MG63 (cell line): ENCODE measurements around the gene PLAAT4. TPM values are rescaled to one million over a fixed set of nuclear protein-coding genes. Genes with fewer than 3 reads are reported as not detected.
"Not testable (repeated sequence)": the region's sequence is repeated elsewhere in the genome, so short reads cannot be mapped to it uniquely, and the experiment has no call there.

Experiments used
- DNase-seq: peaks from one replicate; pipeline ENCODE4 v3.0.0-alpha.2; 2020
- H3K27me3 ChIP-seq: fragments of 250-450 bp; sonication (Bioruptor Pico); 2 replicates; pipeline ENCODE4 v1.5.1; 2020; ENCODE audit warnings: mild to moderate bottlenecking, moderate library complexity
- H3K36me3 ChIP-seq: fragments of 250-450 bp; sonication (Bioruptor Pico); 2 replicates; pipeline ENCODE4 v1.5.1; 2020; ENCODE audit warnings: mild to moderate bottlenecking, moderate library complexity
- H3K4me3 ChIP-seq: fragments of 250-450 bp; sonication (Bioruptor Pico); 2 replicates; pipeline ENCODE4 v1.5.1; 2020; ENCODE audit warnings: mild to moderate bottlenecking, moderate library complexity
- H3K9me3 ChIP-seq: fragments of 250-450 bp; sonication (Bioruptor Pico); 2 replicates; pipeline ENCODE4 v1.5.1; 2020; ENCODE audit warnings: mild to moderate bottlenecking, moderate library complexity
- total RNA-seq: library from RNA; depleted of rRNA; stranded (reverse); fragments of >200 nt; shearing (Covaris generic); gene quantifications from 2 replicates; pipeline ENCODE4 v1.2.3, GENCODE V29; 2014; ENCODE audit warnings: low replicate concordance

PLAAT4 gene
- total RNA-seq, 1 experiment from 2014 or later, result 33.9 TPM

- no peaks in the 10 kb centered on the region for H3K9me3 ChIP-seq
- no peak for DNase-seq
- H3K36me3 ChIP-seq, result no peaks in the 10 kb centered on the region
- no peaks in the 10 kb centered on the region for H3K27me3 ChIP-seq
- H3K4me3 ChIP-seq, result no peak overlapping the region
Observed at GRCh38 chr11:63506876-63507275, 29.7 kb upstream of the PLAAT4 start.

- H3K27me3 ChIP-seq, result no peaks in the 10 kb centered on the region
- no peak for DNase-seq
- no peak overlapping the region for H3K4me3 ChIP-seq
- no peaks in the 10 kb centered on the region for H3K36me3 ChIP-seq
- no peaks in the 10 kb centered on the region for H3K9me3 ChIP-seq
Observed at GRCh38 chr11:63507511-63507910, 29.1 kb upstream of the PLAAT4 start.

- H3K36me3 ChIP-seq, result no peaks in the 10 kb centered on the region
Observed at GRCh38 chr11:63508009-63508408, 28.6 kb upstream of the PLAAT4 start.

GRCh38 chr11:63508745-63509144 lies 27.9 kb upstream of the PLAAT4 start:
- H3K9me3 ChIP-seq, result no peaks in the 10 kb centered on the region
- no peak overlapping the region for H3K4me3 ChIP-seq
- no peaks in the 10 kb centered on the region for H3K27me3 ChIP-seq
- H3K36me3 ChIP-seq, result no peaks in the 10 kb centered on the region
- DNase-seq, result no peak

More at GRCh38 chr11:63508009-63508408, 28.6 kb upstream of the PLAAT4 start:
- DNase-seq, result no peak
- no peaks in the 10 kb centered on the region for H3K9me3 ChIP-seq
- H3K4me3 ChIP-seq, result no peak overlapping the region
- H3K27me3 ChIP-seq, result no peaks in the 10 kb centered on the region

- DNase-seq, result peak; percentile 83
- H3K27me3 ChIP-seq, result no peaks in the 10 kb centered on the region
- H3K9me3 ChIP-seq, result no peaks in the 10 kb centered on the region
- H3K4me3 ChIP-seq, result no peak overlapping the region
- no peaks in the 10 kb centered on the region for H3K36me3 ChIP-seq
Observed at GRCh38 chr11:63510360-63511047, 26.1 kb upstream of the PLAAT4 start.

DNA sequence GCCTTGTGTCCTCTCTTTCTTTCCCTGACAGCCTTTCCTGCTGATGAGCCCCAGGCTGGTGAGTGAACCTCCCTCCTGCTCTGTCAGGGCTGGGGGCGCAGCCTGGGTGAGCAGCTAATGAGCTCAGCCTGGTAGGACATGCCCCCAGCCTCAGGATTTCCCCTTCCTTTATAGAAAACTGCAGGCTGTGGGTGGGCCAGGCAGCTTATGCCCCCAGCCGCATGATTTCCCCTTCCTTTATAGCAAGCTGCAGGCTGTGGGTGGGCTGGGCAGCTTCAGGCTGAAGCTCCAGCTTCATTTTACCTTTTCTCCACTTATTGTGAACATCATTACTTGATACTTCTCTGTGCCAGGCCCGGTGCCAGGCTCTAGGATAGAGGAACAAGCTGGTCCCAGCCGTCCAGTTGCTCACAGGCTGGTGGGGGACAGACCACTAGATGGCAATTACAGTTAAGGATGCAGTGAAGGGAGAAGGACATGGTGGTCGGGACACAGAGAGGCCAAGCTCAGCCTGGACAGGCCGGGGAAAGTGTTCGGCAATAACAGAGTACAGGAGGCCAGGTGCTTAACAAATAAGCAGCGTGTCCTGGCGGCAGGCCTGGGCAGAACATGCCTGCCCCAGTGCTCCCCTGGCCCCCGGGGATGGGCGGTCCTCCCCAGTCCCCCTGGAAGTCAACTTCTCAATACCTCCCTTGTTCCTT lies 25.4 kb upstream of the PLAAT4 start:
- no peaks in the 10 kb centered on the region for H3K27me3 ChIP-seq

DNA sequence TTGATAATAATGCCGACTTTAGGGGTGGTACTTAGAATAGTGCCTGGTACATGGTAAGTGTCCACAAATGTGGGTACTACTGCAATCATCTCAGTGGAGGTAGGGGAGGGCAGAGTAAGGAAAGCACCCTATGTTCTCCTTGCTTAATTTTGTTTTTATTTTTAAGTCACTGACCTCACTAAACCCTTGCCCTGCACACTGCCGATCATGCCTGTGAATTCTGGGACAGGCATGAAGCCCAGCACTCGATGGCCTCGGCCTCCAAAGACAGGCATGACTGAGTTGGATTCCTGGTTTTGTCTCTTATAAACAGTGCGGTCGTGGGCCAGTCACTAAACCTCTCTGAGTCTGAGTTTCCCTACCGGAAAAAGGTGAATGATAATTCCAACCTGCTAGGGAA lies 23.8 kb upstream of the PLAAT4 start:
- DNase-seq, result no peak
- Histone ChIP-seq H3K36me3 (no peaks in the 10 kb centered on the region), H3K4me3 (no peak overlapping the region), H3K9me3 (no peaks in the 10 kb centered on the region), H3K27me3 (no peaks in the 10 kb centered on the region)

More for the DNA sequence above, 25.4 kb upstream of the PLAAT4 start:
- DNase-seq, result no peak
- no peak overlapping the region for H3K4me3 ChIP-seq
- no peaks in the 10 kb centered on the region for H3K36me3 ChIP-seq
- no peaks in the 10 kb centered on the region for H3K9me3 ChIP-seq

DNA sequence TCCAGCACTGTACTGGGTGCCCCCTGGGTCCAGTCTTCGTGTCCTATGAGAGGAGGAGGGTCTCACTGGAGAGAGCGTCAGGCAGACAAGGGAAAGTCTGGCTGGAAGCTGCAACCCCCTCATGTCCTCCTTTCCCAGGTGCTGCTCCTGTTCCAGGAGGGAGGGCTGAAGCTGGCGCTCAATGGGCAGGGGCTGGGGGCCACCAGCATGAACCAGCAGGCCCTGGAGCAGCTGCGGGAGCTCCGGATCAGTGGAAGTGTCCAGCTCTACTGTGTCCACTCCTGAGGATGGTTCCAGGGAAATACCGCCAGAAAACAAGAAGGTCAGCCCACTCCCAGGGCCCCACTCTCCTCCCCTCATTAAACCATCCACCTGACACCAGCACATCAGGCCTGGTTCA lies 20.5 kb upstream of the PLAAT4 start:
- no peak for DNase-seq
- Histone ChIP-seq H3K4me3 (no peak overlapping the region), H3K36me3 (no peaks in the 10 kb centered on the region), H3K27me3 (no peaks in the 10 kb centered on the region), H3K9me3 (no peaks in the 10 kb centered on the region)

GRCh38 chr11:63517156-63517555 lies 19.5 kb upstream of the PLAAT4 start:
- Histone ChIP-seq H3K36me3 (no peaks in the 10 kb centered on the region), H3K27me3 (no peaks in the 10 kb centered on the region), H3K4me3 (no peak overlapping the region), H3K9me3 (no peaks in the 10 kb centered on the region)
- no peak for DNase-seq

DNA sequence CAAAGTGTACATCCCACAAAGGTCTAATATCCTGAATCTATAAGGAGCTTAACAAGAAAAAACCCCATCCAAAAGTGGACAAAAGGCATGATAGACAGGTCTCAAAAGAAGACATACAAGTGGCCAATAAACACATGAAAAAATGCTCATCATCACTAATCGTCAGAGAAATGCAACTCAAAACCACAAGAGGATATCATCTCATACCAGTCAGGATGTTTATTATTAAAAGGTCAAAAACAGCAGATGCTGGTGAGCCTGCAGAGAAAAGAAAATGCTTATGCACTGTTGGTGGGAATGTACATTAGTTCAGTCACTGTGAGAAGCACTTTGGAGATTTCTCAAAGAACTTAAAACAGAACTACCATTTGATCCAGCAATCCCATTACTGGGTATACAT lies 18.1 kb upstream of the PLAAT4 start:
- no peak for DNase-seq
- Histone ChIP-seq H3K9me3 (no peaks in the 10 kb centered on the region), H3K27me3 (no peaks in the 10 kb centered on the region), H3K4me3 (no peak overlapping the region), H3K36me3 (no peaks in the 10 kb centered on the region)

- Histone ChIP-seq H3K9me3 (no peaks in the 10 kb centered on the region), H3K27me3 (no peaks in the 10 kb centered on the region), H3K4me3 (no peak overlapping the region), H3K36me3 (no peaks in the 10 kb centered on the region)
- DNase-seq, result peak; percentile 26
Observed at GRCh38 chr11:63520606-63521170, 15.9 kb upstream of the PLAAT4 start.

DNA sequence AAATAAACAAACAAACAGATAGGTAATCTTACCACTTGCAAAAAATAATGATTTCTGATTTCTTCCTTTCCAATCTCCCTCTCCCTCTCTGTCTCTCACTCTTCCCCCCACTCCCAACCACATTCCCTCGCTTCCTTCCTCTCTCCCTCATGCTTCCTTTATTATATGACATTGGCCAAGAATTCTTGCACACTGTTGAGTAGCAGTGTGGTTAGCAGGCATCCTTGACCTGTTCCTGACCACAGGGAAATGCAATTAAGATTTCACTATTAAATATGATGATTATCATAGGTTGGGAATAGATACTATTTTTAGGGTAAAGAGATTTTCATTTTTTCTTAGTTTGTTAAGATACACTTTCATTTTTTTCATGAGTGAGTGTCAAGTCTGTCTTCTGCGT lies 14.7 kb upstream of the PLAAT4 start:
- DNase-seq, result no peak
- Histone ChIP-seq H3K4me3 (no peak overlapping the region), H3K27me3 (no peaks in the 10 kb centered on the region)

GRCh38 chr11:63523151-63523550 lies 13.5 kb upstream of the PLAAT4 start:
- H3K4me3 ChIP-seq, result no peak overlapping the region
- DNase-seq, result no peak
- no peaks in the 10 kb centered on the region for H3K27me3 ChIP-seq

More for the DNA sequence above, 14.7 kb upstream of the PLAAT4 start:
- H3K9me3 ChIP-seq, result no peaks in the 10 kb centered on the region
- H3K36me3 ChIP-seq, result no peaks in the 10 kb centered on the region

GRCh38 chr11:63527667-63528066 lies 8.9 kb upstream of the PLAAT4 start:
- Histone ChIP-seq H3K27me3 (no peaks in the 10 kb centered on the region), H3K9me3 (no peaks in the 10 kb centered on the region), H3K36me3 (no peaks in the 10 kb centered on the region), H3K4me3 (no peak overlapping the region)
- no peak for DNase-seq

More at GRCh38 chr11:63523151-63523550, 13.5 kb upstream of the PLAAT4 start:
- H3K9me3 ChIP-seq, result no peaks in the 10 kb centered on the region
- no peaks in the 10 kb centered on the region for H3K36me3 ChIP-seq

GRCh38 chr11:63528156-63528555 lies 8.5 kb upstream of the PLAAT4 start:
- H3K36me3 ChIP-seq, H3K4me3 ChIP-seq, H3K9me3 ChIP-seq, DNase-seq, H3K27me3 ChIP-seq: not testable (repeated sequence)

GRCh38 chr11:63528729-63529278 lies 7.8 kb upstream of the PLAAT4 start:
- not testable (repeated sequence) for DNase-seq, H3K36me3 ChIP-seq, H3K4me3 ChIP-seq, H3K27me3 ChIP-seq, H3K9me3 ChIP-seq

GRCh38 chr11:63529373-63529772 lies 7.2 kb upstream of the PLAAT4 start:
- not testable (repeated sequence) for H3K27me3 ChIP-seq, H3K4me3 ChIP-seq, DNase-seq, H3K9me3 ChIP-seq, H3K36me3 ChIP-seq
